Cardiac muscle cell (in vitro differentiated cells and primary cell): Measurements from ENCODE around the gene SNRPB. TPM values are rescaled to one million over a fixed set of nuclear protein-coding genes. Genes with fewer than 3 reads are reported as not detected.
A peak's percentile ranks its signal among the peaks of the same experiment; 100 is the strongest.

Experiments
- DNase-seq, 2 donors: peaks; one replicate each; pipeline versions ENCODE4 v3.0.0 to v3.0.0-alpha.2; 2010 to 2017; ENCODE audit warnings: low read depth in 1 of 2, low spot score in 1 of 2
- H3K27ac ChIP-seq: fragments of 200-600 bp; sonication (generic); 2 replicates; pipeline ENCODE4 v1.5.1; 2016
- H3K27me3 ChIP-seq: fragments of 200-600 bp; sonication (generic); 2 replicates; pipeline ENCODE4 v1.6.0; 2016; ENCODE audit warnings: control low read depth
- H3K36me3 ChIP-seq: fragments of 200-600 bp; sonication (generic); 2 replicates; pipeline ENCODE4 v1.5.1; 2016; ENCODE audit warnings: control low read depth
- H3K4me1 ChIP-seq: fragments of 200-600 bp; sonication (generic); 2 replicates; pipeline ENCODE4 v1.8.1; 2017; ENCODE audit warnings: low read depth, mild to moderate bottlenecking, mixed run types
- H3K4me3 ChIP-seq: fragments of 200-600 bp; sonication (generic); 2 replicates; pipeline ENCODE4 v1.5.1; 2016; ENCODE audit warnings: mild to moderate bottlenecking
- H3K9me3 ChIP-seq: fragments of 200-600 bp; sonication (generic); 2 replicates; pipeline ENCODE4 v1.5.1; 2017; ENCODE audit warnings: low read depth, mild to moderate bottlenecking, control low read depth
- CTCF ChIP-seq: IDR thresholded peaks from 2 replicates; pipeline ENCODE4 v1.5.1; 2012; ENCODE audit warnings: low read depth, mild to moderate bottlenecking, low read length
- polyA plus RNA-seq: library from polyadenylated mRNA; unstranded; fragments of >200 nt; fragmentation: Nextera tagmentation; extraction: Ambion mirVana; gene quantifications from 2 replicates; pipeline ENCODE4 v1.2.1, GENCODE V29; 2016
- total RNA-seq: library from RNA; depleted of rRNA; stranded (reverse); fragments of >200 nt; gene quantifications from 2 replicates; pipeline ENCODE4 v1.2.3, GENCODE V29; 2016

The SNRPB gene
- total and polyA plus RNA-seq, 2 experiments from 2014 or later: 187 to 251 TPM

- no peak overlapping the region for H3K4me3 ChIP-seq
Observed at GRCh38 chr20:2451939-2452732, 18.5 kb downstream of the SNRPB start.

GRCh38 chr20:2451422-2451821, 19.2 kb downstream of the SNRPB start:
- Histone ChIP-seq H3K9me3 (no peaks in the 10 kb centered on the region), H3K27ac (no peak overlapping the region), H3K4me1 (no peaks in the 10 kb centered on the region), H3K27me3 (peaks cover 7% of the 10 kb centered on the region), H3K36me3 (no peaks in the 10 kb centered on the region), H3K4me3 (no peak overlapping the region)
- no peak for TF ChIP-seq CTCF
- DNase-seq: no peak

More at GRCh38 chr20:2451939-2452732, 18.5 kb downstream of the SNRPB start:
- H3K4me1 ChIP-seq: no peaks in the 10 kb centered on the region
- H3K9me3 ChIP-seq: no peaks in the 10 kb centered on the region
- peak; percentile 83 to 87 for DNase-seq
- peak; percentile 89 for TF ChIP-seq CTCF
- no peaks in the 10 kb centered on the region for H3K36me3 ChIP-seq
- H3K27me3 ChIP-seq: peaks cover 7% of the 10 kb centered on the region
- no peak overlapping the region for H3K27ac ChIP-seq

- DNase-seq: no peak
- TF ChIP-seq CTCF: no peak
- Histone ChIP-seq H3K9me3 (no peaks in the 10 kb centered on the region), H3K4me1 (no peaks in the 10 kb centered on the region), H3K4me3 (no peak overlapping the region), H3K36me3 (no peaks in the 10 kb centered on the region), H3K27me3 (peaks cover 7% of the 10 kb centered on the region), H3K27ac (no peak overlapping the region)
Observed at GRCh38 chr20:2449386-2449785, 21.2 kb downstream of the SNRPB start.

- H3K4me1 ChIP-seq: no peaks in the 10 kb centered on the region
- DNase-seq: no peak
- no peak for TF ChIP-seq CTCF
- H3K4me3 ChIP-seq: no peak overlapping the region
- H3K27me3 ChIP-seq: peaks cover 7% of the 10 kb centered on the region
- H3K27ac ChIP-seq: no peak overlapping the region
- no peaks in the 10 kb centered on the region for H3K9me3 ChIP-seq
- no peaks in the 10 kb centered on the region for H3K36me3 ChIP-seq
Observed at GRCh38 chr20:2446845-2447244, 23.7 kb downstream of the SNRPB start.

GRCh38 chr20:2431185-2431584, 39.4 kb downstream of the SNRPB start:
- peaks cover 13% of the 10 kb centered on the region for H3K27me3 ChIP-seq
- TF ChIP-seq CTCF: no peak
- no peak for DNase-seq
- no peaks in the 10 kb centered on the region for H3K9me3 ChIP-seq
- H3K27ac ChIP-seq: no peak overlapping the region
- H3K4me1 ChIP-seq: no peaks in the 10 kb centered on the region
- H3K36me3 ChIP-seq: no peaks in the 10 kb centered on the region
- H3K4me3 ChIP-seq: no peak overlapping the region
